Endothelial cell of umbilical vein (primary cell): Measurements from ENCODE around the gene ANKS6. TPM values are rescaled to one million over a fixed set of nuclear protein-coding genes. Genes with fewer than 3 reads are reported as not detected.

Experiments used
- BruUV-seq: library from RNA; stranded (reverse); fragments of 400-500 nt; replicated peaks from 2 replicates; lab custom pipeline; 2021; lab: Mats Ljungman, UMichigan
- CTCF ChIA-PET: fragments of 300-600, 350-600 bp; sonication (Branson Sonifier 250); formaldehyde crosslinking; loops from one replicate; lab custom pipeline; 2021; ENCODE audit warnings: antibody characterized with exemption, inconsistent platforms; lab: Charles Lee
- POLR2A ChIA-PET: fragments of 300-600, 350-600 bp; sonication (Branson Sonifier 250); formaldehyde crosslinking; loops from one replicate; lab custom pipeline; 2021; ENCODE audit warnings: antibody characterized with exemption, inconsistent platforms; lab: Charles Lee
- DNase-seq: peaks from one replicate; pipeline ENCODE4 v3.0.0-alpha.2; 2011; ENCODE audit warnings: low read depth, low spot score
- FAIRE-seq: peaks from 2 replicates; lab custom pipeline; 2011; peaks lifted over from hg19 to GRCh38; lab: Jason Lieb, UNC
- H2AFZ ChIP-seq: 2 replicates; pipeline ENCODE4 v1.6.0; 2012; ENCODE audit warnings: low read depth, low read length, control low read depth, inconsistent platforms
- H3K27ac ChIP-seq: 2 replicates; pipeline ENCODE4 v1.5.1; 2011; ENCODE audit warnings: low read depth, mild to moderate bottlenecking, control low read depth, low read length, moderate library complexity; ENCODE audit not compliant: insufficient read depth
- H3K27me3 ChIP-seq, 2 experiments: 2 replicates each; pipeline versions ENCODE4 v1.6.0 to v1.6.1; 2011; ENCODE audit warnings: low read length in 2 of 2, mixed read lengths in 1 of 2; ENCODE audit not compliant: control insufficient read depth in 2 of 2, insufficient read depth in 2 of 2
- H3K36me3 ChIP-seq, 2 experiments: 2 replicates in 1 of 2; 3 replicates in 1 of 2; pipeline ENCODE4 v1.5.1; 2011; ENCODE audit warnings: low read length in 2 of 2, mild to moderate bottlenecking in 1 of 2, moderate library complexity in 1 of 2; ENCODE audit not compliant: control insufficient read depth in 2 of 2, insufficient read depth in 2 of 2; ENCODE audit errors: extremely low read depth in 1 of 2
- H3K4me1 ChIP-seq: 3 replicates; pipeline ENCODE4 v1.5.1; 2011; ENCODE audit warnings: mild to moderate bottlenecking, low read length; ENCODE audit not compliant: control insufficient read depth, insufficient read depth; ENCODE audit errors: extremely low read depth
- H3K4me2 ChIP-seq: 2 replicates; pipeline ENCODE4 v1.6.1; 2011; ENCODE audit warnings: low read length, control low read depth, mixed read lengths; ENCODE audit not compliant: insufficient read depth
- H3K4me3 ChIP-seq, 3 experiments: fragments of 200-600 bp in 1 of 3; sonication (generic), shearing (Covaris generic) in 1 of 3; replicated peaks in 1 of 3; 2 replicates each; pipeline ENCODE4 v1.5.1; 2011 to 2016; ENCODE audit warnings: control low read depth in 3 of 3, low read length in 3 of 3, mild to moderate bottlenecking in 2 of 3, inconsistent platforms in 1 of 3, low read depth in 1 of 3, moderate library complexity in 1 of 3; ENCODE audit not compliant: insufficient read depth in 1 of 3
- H3K79me2 ChIP-seq: 2 replicates; pipeline ENCODE4 v1.6.0; 2012; ENCODE audit warnings: low read length, inconsistent platforms; ENCODE audit not compliant: control insufficient read depth, insufficient read depth
- H3K9ac ChIP-seq: replicated peaks from 2 replicates; pipeline ENCODE3; 2011; ENCODE audit warnings: low read length, control low read depth; ENCODE audit not compliant: insufficient read depth; ENCODE audit errors: extremely low read depth
- H3K9me1 ChIP-seq: replicated peaks from 3 replicates; pipeline ENCODE4 v1.6.0; 2011; ENCODE audit warnings: mild to moderate bottlenecking, low read length; ENCODE audit not compliant: control insufficient read depth, insufficient read depth; ENCODE audit errors: extremely low read depth
- H3K9me3 ChIP-seq: replicated peaks from 2 replicates; pipeline ENCODE4 v1.5.1; 2012; ENCODE audit warnings: low read length, inconsistent platforms; ENCODE audit not compliant: control insufficient read depth, insufficient read depth
- H4K20me1 ChIP-seq: replicated peaks from 2 replicates; pipeline ENCODE3; 2011; ENCODE audit warnings: mild to moderate bottlenecking, low read length; ENCODE audit not compliant: control insufficient read depth, insufficient read depth; ENCODE audit errors: extremely low read depth
- CTCF ChIP-seq, 2 donors: IDR thresholded peaks; 1 replicate in 1 of 2; 2 replicates in 1 of 2; pipeline ENCODE4 v1.5.1; 2011; ENCODE audit warnings: low read length in 2 of 2, mild to moderate bottlenecking in 2 of 2, moderate library complexity in 2 of 2, control low read depth in 1 of 2, inconsistent platforms in 1 of 2, low read depth in 1 of 2; ENCODE audit not compliant: insufficient read depth in 1 of 2; ENCODE audit errors: extremely low read depth in 1 of 2
- EZH2 ChIP-seq: IDR thresholded peaks from 2 replicates; pipeline ENCODE4 v1.6.1; 2012; ENCODE audit warnings: borderline replicate concordance, low read depth, mild to moderate bottlenecking, moderate library complexity, low read length, inconsistent platforms; ENCODE audit not compliant: severe bottlenecking
- FOS ChIP-seq: IDR thresholded peaks from 2 replicates; pipeline ENCODE4 v1.6.1; 2011; ENCODE audit warnings: mild to moderate bottlenecking, low read length, moderate library complexity, borderline replicate concordance; ENCODE audit not compliant: insufficient read depth
- GATA2 ChIP-seq: IDR thresholded peaks from 2 replicates; pipeline ENCODE4 v1.7.0; 2011; ENCODE audit warnings: low read depth, mild to moderate bottlenecking, moderate library complexity, mixed read lengths, low read length; ENCODE audit not compliant: insufficient read length, insufficient read depth
- JUN ChIP-seq: IDR thresholded peaks from 2 replicates; pipeline ENCODE4 v1.6.1; 2011; ENCODE audit warnings: borderline replicate concordance, low read depth; ENCODE audit not compliant: insufficient read length, insufficient read depth
- MAX ChIP-seq: IDR thresholded peaks from 2 replicates; pipeline ENCODE4 v1.6.1; 2011; ENCODE audit not compliant: insufficient read depth, insufficient read length
- MYC ChIP-seq: IDR thresholded peaks from one replicate; pipeline ENCODE4 v1.6.1; 2011; ENCODE audit warnings: mild to moderate bottlenecking, low read depth, low read length
- POLR2A ChIP-seq: IDR thresholded peaks from 2 replicates; pipeline ENCODE4 v1.6.1; 2012; ENCODE audit warnings: low read depth, mild to moderate bottlenecking, control low read depth, low read length
- POLR2AphosphoS5 ChIP-seq: IDR thresholded peaks from 2 replicates; pipeline ENCODE4 v1.6.1; 2012; ENCODE audit warnings: low read depth, mild to moderate bottlenecking, control low read depth, low read length, moderate library complexity; ENCODE audit not compliant: insufficient read depth
- dilution Hi-C: fragments of 300-500 bp; cut with MboI; formaldehyde crosslinking; loops from one replicate; pipeline ENCODE4 v1.15.0; 2019; ENCODE audit warnings: low sequenced_read_pairs; ENCODE audit not compliant: extremely low pct_ligation_motif_present
- intact Hi-C: fragments of 100-400 bp; cut with micrococcal nuclease; formaldehyde crosslinking; loops from one replicate; pipeline ENCODE4 v1.10.0; 2022
- polyA plus RNA-seq, 4 experiments: library from polyadenylated mRNA; depleted of rRNA in 3 of 4; stranded (reverse) in 3 of 4; unstranded in 1 of 4; fragments of >200 nt; gene quantifications; 2 replicates each; pipeline versions ENCODE4 v1.2.1 to v1.2.3, GENCODE V29; 2011 to 2012; ENCODE audit warnings: missing spikeins in 1 of 4
- total RNA-seq: library from RNA; stranded (reverse); gene quantifications from 2 replicates; pipeline ENCODE4 v1.2.3, GENCODE V29; 2021

ANKS6 gene
- total and polyA plus RNA-seq, 2 donors (not counting 3 experiments of a cell fraction or from before 2014, with no cell fraction given) = 15.5 to 18.6 TPM

DNA sequence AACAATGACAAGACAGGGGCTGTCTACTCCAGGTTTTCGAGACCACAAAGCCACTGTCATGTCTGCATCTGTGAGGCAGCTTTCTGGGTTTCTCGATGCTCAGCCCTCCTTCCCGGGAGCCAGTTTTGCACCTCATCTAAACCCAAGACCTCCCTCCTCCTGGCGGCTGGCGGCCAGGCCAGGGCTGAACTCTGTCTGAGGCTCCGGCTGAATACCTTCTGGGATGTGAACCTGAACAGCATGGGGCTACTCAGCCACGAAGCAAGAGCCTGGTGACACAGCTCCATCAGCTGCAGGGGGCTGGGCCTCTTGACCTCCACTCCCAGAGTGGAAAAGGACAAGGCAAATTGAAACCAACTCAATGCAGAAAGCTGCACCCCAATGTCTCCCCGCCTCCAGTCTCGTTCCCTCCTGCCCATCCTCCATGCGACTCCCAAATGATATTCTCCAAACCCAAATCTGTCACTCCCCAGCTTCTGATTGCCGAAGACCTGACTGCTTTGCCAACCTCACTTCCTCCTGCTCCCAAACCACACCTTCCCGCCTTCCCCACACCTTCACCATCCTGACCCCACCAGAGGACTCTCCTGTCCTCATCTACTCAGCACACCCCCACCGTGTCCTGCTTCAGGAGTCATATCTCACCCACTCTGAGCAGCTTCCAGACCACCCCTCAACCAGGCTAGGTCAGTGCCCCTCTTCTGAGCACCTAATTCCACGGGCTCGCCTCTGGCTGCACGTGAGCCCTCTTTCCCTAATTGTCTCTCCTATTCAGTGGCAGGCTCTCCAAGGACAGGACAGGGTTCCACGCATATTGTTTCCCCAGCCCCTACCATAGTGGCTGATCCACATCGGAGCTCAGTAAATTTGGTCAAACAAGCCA, 4.5 kb downstream of the ANKS6 start:
- H3K27ac ChIP-seq = no peak overlapping the region
- H2AFZ ChIP-seq = peak overlapping the region; percentile 7
- no peaks in the 10 kb centered on the region for H3K9me3 ChIP-seq
- dilution Hi-C loops = no loop called here
- H3K79me2 ChIP-seq = peaks cover 24% of the 10 kb centered on the region
- CTCF ChIA-PET = interaction anchor here (0.9 to 3.1 kb wide), 6 partner anchors 10 to 586 kb away, joined by 3 to 13 read pairs (median 5); no protein-coding TSS in a partner anchor
- POLR2A ChIA-PET = no interaction called here
- H3K4me3 ChIP-seq = no peak overlapping the region
- H3K4me2 ChIP-seq = no peak overlapping the region
- FAIRE-seq = no peak
- H3K36me3 ChIP-seq = no peaks in the 10 kb centered on the region
- no peaks in the 10 kb centered on the region for H3K27me3 ChIP-seq
- intact Hi-C loops = loop anchor here (1.0 to 5.0 kb wide), 4 partner anchors 477 to 869 kb away; partner anchors contain the start of gene TRMO
- H3K4me1 ChIP-seq = peaks cover 19% of the 10 kb centered on the region
- TF ChIP-seq EZH2 = no peak
- TF ChIP-seq MYC = no peak
- TF ChIP-seq POLR2AphosphoS5 = no peak
- no peak for TF ChIP-seq MAX
- TF ChIP-seq GATA2 = no peak
- no peak for TF ChIP-seq POLR2A
- TF ChIP-seq FOS = no peak
- TF ChIP-seq JUN = no peak
- TF ChIP-seq CTCF (IDR thresholded peaks at IDR 0.05; ENCODE audit: extremely low read depth in 1 of 2, insufficient read depth in 1 of 2, low read depth in 1 of 2, low read length in 2 of 2) = no peak
- no peak overlapping the region for H3K9ac ChIP-seq
- H3K9me1 ChIP-seq = no peaks in the 10 kb centered on the region
- no peaks in the 10 kb centered on the region for H4K20me1 ChIP-seq
- BruUV-seq = no TSS peak
- no peak for DNase-seq
